Kidney tubule cell (primary cell): ENCODE data around the gene ICE2.

ENCODE experiments used
- DNase-seq: peaks from one replicate; pipeline ENCODE4 v3.0.0-alpha.2; 2018; ENCODE audit warnings: low spot score

ICE2 gene

DNA sequence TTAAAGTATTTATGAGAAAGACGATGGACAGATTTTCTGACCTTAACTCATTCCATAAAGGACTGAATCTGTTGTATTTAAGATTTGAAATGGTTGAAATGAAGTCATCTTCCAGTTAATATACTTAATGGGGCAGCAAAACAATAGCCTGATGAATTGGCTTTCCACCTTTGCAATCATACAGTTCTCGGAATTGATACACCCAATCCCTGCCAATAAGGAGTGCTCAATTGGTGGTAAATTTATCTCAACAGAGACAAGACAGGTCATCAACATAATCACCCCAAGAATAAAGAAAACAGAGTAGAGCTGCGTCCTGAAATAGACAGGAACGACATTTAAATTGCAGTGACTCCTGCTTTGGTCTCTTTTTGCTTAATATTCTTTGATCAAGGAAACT is 92.3 kb downstream of the ICE2 start:
- no peak for DNase-seq

DNA sequence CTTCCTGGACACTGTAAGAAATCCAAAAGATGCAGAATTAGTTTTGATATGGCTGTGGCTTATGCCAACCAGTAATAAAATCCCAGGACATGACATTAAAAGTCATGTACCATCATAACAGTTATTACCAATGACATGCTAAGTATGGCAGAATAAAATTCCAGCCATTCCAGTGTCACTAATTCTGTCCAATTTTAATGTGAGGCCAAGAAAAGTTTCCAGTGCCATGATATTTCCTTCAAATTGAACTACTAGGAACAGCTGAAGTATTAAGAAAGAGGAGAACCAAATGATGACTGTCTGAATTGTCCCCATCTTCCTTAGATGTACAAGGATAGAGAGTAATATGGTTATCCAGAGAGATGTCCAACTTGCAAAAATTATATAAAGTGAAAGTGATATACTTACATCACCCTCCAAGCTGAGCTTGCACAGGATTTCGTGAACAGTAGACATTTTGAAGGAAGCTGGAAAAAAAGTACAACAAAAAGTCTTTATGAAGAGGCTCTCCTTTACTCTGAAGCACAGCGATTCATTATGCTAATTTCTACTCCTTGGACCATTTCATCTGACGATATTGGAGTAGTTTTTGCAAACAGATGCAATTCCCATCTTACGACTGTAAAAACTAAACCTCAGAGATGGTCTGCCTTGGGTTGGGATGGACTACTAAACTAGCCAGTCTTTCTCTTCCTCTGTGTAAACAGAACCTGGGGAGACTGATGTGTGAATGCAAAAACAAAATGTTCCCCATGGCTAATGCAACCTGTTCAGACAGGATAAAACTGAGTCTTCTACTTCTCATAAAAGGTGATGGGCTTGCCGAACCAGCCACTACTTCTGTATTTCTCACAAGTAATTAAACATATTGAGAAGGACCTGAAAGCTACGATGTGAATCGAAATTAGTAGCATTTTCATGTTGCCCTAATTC is 93.1 kb downstream of the ICE2 start:
- DNase-seq, result no peak

DNA sequence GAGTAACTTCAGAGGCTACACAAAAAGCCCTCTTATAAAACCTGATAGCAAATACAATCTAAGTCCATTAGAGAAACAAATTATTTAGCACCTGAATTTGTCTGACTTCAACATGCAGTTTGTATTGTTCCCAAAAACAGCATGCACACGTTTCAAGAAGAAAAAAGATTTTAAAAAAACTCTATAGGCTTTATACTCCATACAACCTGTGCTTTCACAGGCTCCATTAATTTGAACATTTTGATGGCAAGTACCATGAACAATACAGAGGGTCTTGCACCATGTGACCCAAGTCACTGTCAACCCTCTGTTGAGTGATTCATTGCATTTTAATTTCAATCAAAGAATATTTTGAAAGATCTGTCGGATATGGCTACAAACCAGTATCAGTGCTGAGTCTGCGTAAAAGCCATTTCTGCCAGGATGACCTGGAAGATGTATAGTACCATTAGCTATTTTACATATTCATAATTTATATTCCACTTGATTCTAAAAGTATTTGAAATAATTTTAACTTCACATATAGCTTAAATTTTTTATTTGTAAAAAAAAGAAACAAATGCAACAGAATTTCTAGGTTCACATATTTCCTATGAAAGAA is 94.3 kb downstream of the ICE2 start:
- no peak for DNase-seq

DNA sequence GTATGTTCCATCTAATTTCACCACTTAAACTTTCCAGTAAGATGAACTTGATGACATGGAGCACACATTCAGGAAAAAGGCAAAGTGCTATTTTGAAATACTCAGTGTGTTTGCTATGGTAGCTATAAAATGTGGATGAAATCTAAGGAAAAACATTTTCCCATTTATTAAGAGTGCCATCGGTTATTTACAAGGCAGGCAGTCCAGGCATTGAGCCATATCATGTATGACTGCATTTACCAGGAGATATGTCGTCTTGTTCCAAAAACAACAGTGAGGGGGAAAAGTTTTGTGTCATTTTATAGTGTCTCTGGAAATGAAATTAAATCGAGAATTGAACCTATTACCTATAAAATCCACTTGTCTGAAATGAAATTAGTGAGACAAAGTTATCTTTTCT is 94.9 kb downstream of the ICE2 start:
- no peak for DNase-seq

DNA sequence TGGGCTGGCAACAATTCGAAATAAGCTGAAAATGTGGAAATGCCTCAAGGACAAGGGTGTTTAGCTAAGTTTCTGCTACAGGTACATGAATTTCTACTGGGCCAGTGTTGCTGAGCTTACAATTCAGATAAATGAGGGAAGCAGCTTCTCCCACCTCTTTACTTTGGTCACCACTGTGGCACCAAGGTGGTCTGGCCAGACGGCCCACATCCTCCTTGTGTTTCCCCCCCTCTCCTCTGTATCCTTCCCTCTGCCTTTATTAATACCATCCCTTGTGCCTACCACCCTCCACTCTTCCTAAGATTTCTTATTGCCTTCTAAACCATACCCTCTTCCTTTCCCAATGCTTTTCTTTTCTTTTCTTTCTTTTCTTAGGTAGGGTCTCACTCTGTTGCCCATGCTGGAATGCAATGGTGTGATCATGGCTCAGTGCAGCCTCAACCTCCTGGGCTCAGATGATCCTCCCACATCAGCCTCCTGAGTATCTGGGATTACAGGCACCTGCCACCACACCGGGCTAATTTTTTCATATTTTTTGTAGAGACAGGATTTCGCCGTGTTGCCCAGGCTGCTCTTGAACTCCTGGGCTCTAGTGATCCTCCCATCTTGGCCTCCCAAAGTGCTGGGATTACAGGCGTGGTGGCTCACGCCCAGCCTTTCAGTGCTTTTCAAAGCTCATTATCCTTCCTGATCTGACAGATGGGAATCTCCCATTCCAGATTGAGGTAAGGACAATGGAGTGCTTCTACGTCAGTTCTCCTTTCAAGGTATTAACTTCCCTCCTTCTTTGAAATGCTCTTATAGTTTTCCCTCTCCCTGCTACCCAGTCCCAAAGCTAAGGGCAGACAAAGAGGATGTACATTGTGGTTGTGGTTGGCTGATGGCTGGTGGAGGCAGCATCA is 95.9 kb downstream of the ICE2 start:
- DNase-seq, result no peak

DNA sequence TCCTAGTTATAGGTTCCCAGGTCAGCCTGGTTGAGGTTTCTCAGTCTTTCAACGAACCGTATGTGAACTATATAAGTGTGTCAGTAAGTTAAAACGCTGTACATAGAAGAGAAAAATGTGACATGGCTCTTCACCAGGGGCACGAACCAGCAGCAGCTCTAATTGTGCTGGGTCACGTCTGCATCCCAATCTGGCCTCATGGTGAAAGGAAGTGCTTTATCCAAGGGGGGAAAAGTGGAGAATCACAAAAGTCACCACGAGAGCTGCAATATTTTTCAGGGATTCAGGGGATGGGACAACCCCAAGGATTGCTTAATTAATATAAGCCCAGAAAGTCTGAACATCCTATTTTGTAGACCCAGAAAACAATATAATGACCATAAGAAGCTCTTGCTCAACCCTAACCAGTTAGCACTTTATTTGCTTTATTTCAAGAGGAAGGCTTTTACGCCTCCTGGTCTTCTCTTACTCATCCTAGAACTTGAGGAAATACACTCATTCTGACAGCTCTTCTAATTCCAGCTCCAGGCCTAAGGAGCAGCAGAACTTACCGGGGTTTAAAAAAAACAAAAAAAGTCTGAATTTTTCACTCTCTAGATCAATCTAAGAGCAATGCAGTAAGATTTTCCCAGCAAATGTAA is 97.7 kb downstream of the ICE2 start:
- DNase-seq, result no peak

DNA sequence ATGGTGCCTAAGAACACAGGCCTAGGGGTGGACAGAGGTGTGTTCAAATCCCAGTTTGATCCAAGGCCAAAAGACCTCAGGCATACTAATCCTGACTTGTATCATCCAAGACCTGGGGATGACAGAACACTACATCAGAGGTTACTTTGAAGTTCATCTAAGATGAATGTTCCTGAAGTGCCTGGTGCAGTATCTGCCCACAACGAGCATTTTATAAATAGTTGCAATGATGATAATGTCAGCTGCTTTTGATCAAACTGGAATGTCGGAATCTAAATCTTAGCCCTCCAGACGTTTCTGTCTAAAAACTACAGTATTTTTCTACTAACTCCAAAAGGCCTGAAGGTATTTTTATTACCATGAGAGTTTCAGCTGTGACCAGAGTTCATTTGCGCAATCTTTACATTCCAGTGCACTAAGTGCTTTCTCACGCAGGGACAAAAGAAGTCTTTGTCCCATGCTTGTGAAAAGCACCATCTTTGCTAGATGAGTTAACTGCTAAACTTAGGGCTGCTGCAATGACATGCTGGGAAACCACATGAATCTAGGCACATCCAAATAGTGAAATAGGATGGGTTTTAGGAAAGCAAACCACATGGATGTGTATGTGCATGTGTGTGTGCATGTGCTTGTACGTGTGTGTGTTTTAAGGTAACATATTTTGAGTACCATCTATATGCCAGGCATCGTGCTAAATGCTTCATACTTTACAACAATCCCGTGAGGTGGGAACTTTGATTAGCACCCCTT is 99.2 kb downstream of the ICE2 start:
- DNase-seq, result peak; percentile 53

DNA sequence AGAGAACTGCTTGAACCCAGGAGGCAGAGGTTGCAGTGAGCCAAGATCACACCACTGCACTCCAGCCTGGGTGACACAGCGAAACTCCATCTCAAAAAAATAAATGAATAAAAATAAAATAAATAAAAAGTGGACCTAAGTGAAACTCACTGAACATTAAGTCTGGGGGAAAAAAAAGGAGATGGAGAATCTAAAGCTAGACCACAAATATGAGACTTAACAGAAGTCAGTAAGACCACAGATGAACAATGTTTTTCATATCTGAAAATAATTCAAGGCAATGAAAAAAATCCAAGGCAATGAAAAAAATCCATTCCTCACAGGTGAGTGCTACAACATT is 99.8 kb downstream of the ICE2 start:
- no peak for DNase-seq

DNA sequence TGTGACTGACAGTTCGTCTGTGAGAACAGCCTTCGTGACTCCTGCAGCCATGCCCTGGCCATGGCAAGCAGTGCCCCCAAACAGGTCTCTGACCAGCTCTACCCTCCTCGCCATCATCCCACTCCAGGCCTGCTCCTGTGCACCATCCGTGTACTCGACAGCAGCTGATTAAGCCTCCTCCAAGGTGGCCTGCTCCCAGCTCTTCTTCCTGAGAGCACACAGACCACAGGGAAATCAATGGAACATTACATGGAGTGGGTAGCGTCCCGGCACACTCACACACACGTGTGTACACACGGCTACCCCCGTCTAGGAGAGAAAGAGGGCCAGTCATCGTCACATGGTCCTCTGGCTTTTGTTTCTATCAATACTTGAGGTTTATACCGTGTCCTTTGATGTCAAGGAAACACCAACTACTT is 102.3 kb downstream of the ICE2 start:
- no peak for DNase-seq

DNA sequence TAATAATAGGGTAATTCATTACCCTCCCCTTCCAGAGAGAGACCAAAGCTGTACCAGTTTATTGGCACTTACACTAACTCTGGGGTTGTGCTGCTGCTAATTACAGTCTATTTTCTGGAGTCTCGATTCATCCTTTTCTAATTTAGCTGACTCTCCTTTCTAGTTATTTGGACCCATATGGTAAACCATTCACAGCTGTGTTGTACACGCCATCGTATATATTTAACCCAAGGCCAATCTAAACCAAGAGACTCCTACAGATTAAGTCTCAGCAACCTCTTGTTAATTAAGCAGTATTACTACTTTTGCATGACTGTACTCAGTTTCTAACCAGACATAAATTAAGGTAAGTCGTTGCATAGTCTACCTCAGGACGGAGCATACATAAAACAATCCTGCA is 103.6 kb downstream of the ICE2 start:
- DNase-seq, result no peak

DNA sequence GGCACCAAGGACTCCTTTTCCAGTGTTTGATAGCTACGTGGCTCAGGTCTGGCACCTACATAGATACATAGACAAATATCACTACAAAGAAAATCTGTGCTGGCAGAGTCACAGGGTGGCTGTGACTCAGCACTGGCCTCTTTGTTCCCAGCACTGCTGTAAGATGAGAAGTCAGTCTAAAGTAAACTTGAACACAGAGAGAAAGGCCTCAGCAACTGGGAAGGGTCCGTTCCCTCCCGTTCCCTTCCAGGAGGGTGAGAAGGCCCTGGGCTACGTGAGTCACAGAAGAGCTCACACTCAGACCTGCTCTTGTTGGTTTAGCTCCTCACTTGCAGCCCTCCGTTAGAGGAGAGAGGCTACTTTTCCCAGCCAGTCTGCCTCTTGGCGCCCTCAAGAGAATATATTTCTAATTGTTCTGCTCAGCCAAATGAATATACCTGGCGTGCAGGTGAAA is 104.3 kb downstream of the ICE2 start:
- DNase-seq, result peak; percentile 96

DNA sequence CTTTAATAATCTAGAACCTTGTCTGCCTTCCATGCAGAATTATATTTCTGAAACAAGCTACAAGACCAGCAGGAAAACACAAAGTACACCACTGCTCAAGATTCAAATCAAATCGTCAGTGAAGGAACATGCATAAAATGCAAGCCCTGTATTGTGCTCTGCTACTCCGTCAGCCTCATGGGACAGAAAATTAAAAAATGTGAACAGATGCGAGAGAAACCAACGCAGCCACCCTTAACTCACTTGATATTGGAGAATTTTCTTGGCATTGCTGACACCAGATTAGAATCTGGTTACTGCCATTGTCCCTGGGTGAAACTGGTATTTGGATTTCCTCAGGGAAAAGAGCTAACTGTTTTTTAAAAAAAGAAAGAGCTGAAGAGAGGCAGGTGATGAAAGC is 104.7 kb downstream of the ICE2 start:
- DNase-seq, result no peak

DNA sequence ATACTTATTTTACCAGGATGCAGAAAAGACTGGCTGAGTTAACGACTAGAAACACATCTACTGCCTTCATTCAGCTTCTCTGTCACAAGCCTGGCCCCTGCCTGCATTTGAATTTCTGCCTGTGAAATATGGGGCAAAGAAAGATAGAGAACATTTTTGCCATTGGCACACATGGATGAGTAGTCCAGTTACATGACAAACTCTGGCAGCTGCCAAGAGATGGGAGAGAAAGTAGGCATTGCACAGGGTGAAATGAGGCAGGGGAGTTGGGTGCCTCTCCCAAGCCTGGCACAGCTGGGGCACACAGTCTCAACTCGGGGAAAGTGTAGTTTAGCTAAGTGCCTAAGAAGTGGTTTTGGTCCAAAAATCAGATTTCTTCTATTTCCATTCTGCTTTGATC is 105.2 kb downstream of the ICE2 start:
- DNase-seq, result no peak

DNA sequence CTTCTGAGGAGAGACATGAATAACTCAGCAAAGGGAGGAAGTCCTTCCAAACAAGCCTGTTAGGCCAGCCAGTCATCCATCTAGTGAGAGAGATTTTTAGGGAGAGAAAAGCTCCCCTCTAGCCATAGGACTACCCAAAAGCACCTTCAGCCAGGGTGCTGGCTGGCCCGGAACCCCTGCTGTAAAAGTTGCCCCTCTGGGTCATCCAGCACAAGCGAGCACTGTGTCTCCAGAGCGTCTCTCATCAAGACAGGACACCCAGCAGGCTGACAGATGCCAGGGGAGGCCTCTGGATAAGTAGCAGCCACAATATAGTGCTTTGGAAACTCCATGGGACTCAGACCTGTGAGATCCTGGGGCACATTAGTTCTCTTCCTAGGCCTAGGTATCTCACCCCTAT is 105.6 kb downstream of the ICE2 start:
- no peak for DNase-seq

DNA sequence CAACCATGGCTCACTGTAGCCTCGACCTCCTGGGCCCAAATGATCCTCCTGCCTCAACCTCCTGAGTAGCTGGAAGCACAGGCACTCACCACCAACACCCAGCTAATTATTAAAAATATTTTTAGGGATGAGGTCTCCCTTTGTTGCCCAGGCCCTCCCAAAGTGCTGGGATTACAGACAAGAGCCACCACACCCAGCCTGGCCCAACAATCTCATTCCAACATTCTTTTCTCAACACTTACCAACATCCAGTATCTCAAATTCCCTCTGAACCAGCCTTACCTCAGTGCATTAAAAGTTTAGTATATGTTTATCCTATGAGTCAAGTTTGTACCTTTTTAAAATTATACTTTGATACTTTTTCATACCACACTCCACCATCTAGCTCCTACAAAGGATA is 106.2 kb downstream of the ICE2 start:
- DNase-seq, result no peak

DNA sequence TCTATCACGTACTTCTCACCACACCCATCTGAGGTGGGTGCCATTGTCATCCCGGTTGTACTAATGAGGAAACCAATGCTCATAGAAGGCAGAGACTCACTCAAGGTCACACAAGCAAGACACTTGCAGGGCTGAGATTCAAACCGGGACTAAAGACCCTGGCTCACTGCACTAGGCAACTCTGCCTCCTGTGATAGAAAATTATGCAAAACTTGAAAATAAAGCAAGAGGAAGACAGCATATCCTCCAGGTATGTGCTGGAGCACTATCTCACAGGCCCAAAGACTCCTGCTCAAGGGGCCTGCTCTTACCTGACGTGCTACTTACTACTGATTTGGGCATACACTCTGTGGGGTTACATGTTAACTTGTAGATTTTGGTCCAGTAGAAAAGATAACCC is 106.7 kb downstream of the ICE2 start:
- DNase-seq, result no peak

DNA sequence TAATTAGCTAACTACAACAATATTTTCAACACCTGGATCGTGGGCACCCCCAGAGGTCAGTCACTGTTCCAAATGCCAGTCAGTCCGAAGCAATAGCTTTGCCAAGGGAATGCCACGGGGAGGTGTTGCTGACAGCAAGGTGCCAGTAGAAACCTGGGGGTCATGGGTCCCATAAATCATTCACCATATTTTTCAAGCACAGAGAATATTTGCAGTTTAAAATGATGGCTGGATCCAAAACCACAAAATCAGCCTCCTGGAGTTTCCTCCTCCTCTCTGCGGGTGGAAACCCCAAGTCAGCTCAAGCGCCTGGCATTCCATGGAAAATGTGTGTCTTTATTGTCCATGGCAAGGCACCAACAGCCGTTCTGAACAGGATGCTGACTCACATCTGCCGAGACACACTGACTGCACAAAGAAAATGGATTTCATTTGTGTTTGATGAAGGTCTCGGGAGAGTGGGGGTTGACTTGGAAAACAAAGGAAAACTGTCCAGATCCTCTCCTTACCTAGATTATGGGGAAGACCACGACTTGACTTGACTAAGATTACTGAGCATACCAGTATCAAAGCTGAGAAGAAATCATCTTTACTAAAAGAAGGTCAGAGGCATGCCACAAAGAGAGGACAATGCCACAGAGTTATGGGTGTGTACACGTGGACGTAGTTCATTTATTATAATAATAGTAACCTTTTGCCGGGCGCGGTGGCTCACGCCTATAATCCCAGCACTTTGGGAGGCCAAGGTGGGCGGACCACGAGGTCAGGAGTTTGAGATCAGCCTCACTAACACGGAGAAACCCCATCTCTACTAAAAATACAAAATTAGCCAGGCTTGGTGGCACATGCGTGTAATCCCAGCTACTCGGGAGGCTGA is 107.5 kb downstream of the ICE2 start:
- peak; percentile 99 for DNase-seq

DNA sequence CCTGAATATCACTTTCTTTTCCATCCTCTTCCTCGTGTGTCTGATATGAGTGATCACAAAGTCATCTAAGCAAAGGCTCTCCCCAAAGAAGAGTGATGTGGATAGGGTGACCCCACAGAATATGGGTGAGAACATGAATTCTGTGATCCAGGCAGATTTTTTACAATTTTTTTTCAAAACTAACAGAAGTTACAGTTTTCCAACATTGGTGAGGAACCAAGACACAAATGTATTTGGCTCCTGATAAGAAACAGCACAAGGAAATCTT is 108.1 kb downstream of the ICE2 start:
- DNase-seq, result no peak

DNA sequence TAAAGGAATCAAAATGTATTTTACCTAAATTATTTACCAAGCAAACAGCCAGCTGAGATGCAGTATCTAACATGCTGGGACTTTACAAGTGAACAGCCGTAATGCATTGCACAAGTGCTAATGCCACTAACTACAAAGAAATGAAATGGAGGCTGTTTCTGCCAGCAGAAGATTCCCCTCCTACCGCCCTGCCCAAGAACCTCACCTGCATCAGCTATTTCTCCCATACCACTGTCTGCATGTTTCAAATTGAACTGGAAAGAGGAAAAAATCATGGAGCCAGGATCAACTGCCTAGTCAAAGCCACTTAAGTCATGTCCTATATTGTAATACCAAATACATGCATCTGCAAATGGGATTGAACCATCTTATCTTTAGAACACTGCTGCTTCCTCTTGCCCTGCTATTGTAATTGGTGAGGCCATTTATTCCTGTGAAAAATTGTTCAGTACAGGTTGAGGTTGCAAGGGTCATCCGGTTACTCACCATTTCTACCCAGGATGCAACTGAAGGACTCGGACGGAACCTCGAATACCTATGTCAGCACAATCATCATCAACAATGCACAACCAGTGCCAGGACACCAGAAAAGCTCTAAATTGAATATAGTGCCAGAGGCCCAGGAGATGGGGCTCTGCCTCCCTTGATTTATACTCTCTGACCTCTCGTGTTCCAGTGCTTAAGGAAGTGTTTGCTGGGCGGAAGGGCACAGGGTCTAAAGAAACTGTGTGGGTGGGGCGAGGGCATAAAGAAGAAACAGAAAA is 108.7 kb downstream of the ICE2 start:
- DNase-seq, result peak; percentile 80

DNA sequence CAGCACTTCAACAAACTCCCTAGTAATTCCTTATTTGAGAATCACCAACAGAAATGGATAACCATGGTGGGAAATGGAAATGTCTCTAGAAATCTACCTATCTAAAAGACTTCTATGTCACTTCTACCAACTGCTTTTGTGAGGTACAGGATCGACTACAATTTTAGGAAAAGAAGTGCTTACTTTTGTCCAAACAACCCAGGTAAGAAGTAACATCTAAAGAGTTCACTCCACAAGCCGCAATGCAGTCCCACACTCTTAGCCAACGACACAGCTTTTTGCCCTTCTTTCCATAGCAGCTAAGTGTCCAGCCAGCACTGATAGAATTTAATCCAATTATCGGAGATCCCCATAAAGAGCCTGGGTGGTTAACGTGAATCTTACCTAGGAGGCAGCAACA is 109.2 kb downstream of the ICE2 start:
- DNase-seq, result no peak
